ENCODE results near the gene TAF1D. TPM values are rescaled to one million over a fixed set of nuclear protein-coding genes. Genes with fewer than 3 reads are reported as not detected.
"Not testable (repeated sequence)": the region's sequence is repeated elsewhere in the genome, so short reads cannot be mapped to it uniquely, and the experiment has no call there.

TAF1D gene
- total RNA-seq, 1 donor from 2014 or later = 83.2 TPM

DNA sequence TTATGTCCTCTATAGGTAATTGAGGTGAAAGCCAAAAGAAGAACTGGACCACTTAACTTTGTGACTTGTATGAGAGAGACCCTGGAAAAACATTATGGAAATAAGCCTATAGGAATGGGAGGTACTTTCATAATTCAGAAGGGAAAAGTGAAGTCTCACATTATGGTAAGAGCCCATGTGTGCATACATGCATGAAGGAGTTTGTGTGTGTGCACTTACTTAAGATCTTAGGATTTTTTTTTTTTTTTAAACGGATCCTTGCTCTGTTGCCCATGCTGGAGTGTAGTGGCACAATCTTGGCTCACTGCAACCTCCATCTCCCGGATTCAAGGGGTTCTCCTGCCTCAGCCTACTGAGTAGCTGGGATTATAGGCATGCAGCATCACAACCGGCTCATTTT is 16.0 kb upstream of the TAF1D start:
- TF ChIP-seq, protein P1, sequence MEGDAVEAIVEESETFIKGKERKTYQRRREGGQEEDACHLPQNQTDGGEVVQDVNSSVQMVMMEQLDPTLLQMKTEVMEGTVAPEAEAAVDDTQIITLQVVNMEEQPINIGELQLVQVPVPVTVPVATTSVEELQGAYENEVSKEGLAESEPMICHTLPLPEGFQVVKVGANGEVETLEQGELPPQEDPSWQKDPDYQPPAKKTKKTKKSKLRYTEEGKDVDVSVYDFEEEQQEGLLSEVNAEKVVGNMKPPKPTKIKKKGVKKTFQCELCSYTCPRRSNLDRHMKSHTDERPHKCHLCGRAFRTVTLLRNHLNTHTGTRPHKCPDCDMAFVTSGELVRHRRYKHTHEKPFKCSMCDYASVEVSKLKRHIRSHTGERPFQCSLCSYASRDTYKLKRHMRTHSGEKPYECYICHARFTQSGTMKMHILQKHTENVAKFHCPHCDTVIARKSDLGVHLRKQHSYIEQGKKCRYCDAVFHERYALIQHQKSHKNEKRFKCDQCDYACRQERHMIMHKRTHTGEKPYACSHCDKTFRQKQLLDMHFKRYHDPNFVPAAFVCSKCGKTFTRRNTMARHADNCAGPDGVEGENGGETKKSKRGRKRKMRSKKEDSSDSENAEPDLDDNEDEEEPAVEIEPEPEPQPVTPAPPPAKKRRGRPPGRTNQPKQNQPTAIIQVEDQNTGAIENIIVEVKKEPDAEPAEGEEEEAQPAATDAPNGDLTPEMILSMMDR (IDR thresholded peaks at IDR 0.05) = no peak
- Histone ChIP-seq H3K9me3 (no peaks in the 10 kb centered on the region), H3K27me3 (ENCODE audit: low read depth) (no peaks in the 10 kb centered on the region), H3K4me3 (no peak overlapping the region), H3K4me1 (no peaks in the 10 kb centered on the region), H3K27ac (no peak overlapping the region), H3K36me3 (peaks cover 100% of the 10 kb centered on the region)
- ATAC-seq = no peak
- DNase-seq = no peak
- intact Hi-C loops (cut with DNase I) = no loop called here

DNA sequence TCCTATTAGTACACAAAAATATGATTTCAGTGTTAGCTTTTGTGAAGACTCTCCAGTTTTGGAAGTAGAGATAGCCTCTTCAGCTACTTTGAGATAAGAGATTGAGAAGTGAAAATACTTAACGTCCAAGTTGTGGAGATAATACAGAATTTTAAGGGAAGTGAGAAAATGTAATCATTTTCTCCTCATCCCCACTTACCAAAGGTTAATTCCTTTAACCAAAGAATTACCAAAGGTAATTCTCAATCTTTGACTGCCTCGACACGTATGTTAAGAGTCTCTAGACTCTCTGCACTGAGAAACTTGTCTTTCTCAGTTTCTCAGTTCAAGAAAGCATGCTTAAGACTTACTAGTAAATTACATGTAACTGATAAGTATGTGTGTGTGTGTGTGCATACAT is 15.5 kb upstream of the TAF1D start:
- Histone ChIP-seq H3K4me3 (no peak overlapping the region), H3K36me3 (peaks cover 96% of the 10 kb centered on the region), H3K9me3 (no peaks in the 10 kb centered on the region), H3K4me1 (no peaks in the 10 kb centered on the region), H3K27me3 (ENCODE audit: low read depth) (no peaks in the 10 kb centered on the region), H3K27ac (no peak overlapping the region)
- intact Hi-C loops (cut with DNase I) = no loop called here
- TF ChIP-seq, protein P1 (IDR thresholded peaks at IDR 0.05) = no peak
- ATAC-seq (no peak), DNase-seq (no peak)

DNA sequence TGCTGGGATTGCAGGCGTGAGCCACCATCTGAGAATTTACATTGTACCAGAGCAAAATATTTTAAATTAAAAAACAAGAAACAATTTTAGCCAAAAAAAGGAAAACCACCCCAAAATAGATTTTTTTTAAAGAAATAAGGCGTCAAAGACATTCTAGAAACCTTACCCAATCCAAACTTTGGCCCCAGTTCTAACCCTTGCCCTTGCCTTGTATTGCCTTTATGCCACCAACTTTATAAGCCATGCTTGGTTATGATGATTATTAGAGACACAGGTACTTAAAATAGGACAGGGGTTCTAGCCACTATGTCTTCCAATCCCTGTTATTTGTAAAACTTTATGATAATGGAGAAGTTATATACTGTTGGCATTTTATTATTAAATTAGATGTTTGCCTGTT is 11.9 kb upstream of the TAF1D start:
- Histone ChIP-seq H3K27me3 (ENCODE audit: low read depth) (no peaks in the 10 kb centered on the region), H3K27ac (no peak overlapping the region), H3K4me1 (no peaks in the 10 kb centered on the region), H3K4me3 (no peak overlapping the region), H3K36me3 (peaks cover 68% of the 10 kb centered on the region), H3K9me3 (no peaks in the 10 kb centered on the region)
- intact Hi-C loops (cut with DNase I) = no loop called here
- TF ChIP-seq, protein P1 (IDR thresholded peaks at IDR 0.05) = no peak
- DNase-seq = no peak
- no peak for ATAC-seq

DNA sequence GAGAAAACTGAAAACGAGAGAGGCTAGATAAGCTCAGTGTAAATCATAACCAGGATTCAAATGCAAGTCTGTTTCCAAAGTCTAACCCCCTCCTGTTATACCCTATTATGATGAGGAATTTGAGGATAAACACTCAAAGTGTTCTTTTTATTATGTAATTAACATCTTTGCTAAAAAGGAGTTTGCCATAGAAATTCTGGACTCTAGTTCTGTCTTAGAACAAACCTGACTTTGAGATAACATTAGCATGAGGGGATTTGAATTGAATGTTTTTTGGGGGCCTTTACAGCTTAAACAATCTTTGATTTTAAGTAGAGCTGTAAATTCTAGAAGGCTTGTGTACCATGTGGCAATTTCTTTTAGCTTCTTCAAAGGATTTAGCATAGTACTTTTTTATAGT is 9.7 kb upstream of the TAF1D start:
- no peak overlapping the region for H3K27ac ChIP-seq
- DNase-seq (no peak), ATAC-seq (no peak)
- intact Hi-C loops (cut with DNase I) = no loop called here
- H3K4me3 ChIP-seq = no peak overlapping the region
- H3K4me1 ChIP-seq = peaks cover 5% of the 10 kb centered on the region
- TF ChIP-seq, protein P1 (IDR thresholded peaks at IDR 0.05) = no peak
- peaks cover 45% of the 10 kb centered on the region for H3K36me3 ChIP-seq
- no peaks in the 10 kb centered on the region for H3K9me3 ChIP-seq
- H3K27me3 ChIP-seq (ENCODE audit: low read depth) = no peaks in the 10 kb centered on the region

DNA sequence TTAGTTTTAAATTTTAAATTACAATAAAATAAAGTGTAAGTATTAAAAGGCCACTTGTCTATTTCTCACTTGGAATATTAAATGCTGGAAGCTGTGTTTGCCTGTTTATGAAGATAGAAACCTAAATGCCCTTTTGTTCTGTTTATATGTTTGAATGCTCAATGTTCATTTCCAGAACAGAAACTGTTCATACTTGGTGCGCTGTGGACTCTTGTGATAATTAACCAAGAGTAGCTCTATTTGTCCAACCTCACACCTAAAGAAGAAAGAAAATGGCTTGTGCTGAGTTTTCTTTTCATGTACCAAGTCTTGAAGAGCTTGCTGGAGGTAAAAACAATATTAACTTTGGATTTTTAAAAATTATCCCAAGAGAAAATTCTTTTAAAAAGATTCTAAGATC is 5.8 kb upstream of the TAF1D start:
- no peak for ATAC-seq
- TF ChIP-seq, protein P1 (IDR thresholded peaks at IDR 0.05) = no peak
- Histone ChIP-seq H3K4me1 (peaks cover 18% of the 10 kb centered on the region), H3K36me3 (peaks cover 16% of the 10 kb centered on the region), H3K4me3 (no peak overlapping the region), H3K27ac (no peak overlapping the region), H3K9me3 (no peaks in the 10 kb centered on the region), H3K27me3 (ENCODE audit: low read depth) (no peaks in the 10 kb centered on the region)
- intact Hi-C loops (cut with DNase I) = no loop called here
- DNase-seq = no peak

DNA sequence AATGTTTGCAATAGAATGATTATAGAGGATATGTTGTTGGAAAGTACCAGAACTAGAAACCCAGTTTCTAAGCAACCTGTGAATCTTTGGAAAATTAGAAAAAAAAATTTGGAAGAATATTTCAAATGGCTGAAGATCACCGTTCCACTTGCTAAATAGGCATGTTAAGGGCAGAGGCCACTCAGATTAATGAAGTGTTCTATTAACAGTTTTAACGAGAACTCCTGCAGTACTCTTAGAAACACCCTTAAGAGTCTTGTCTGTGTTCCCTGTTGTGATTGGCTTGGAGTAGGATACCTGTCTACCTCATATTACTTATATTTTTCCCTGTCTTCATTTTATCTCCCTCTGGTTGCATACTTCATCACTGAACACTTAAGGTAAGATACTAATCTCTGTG is 4.8 kb upstream of the TAF1D start:
- H3K9me3 ChIP-seq = no peaks in the 10 kb centered on the region
- no peak for DNase-seq
- ATAC-seq = no peak
- H3K36me3 ChIP-seq = peaks cover 16% of the 10 kb centered on the region
- intact Hi-C loops (cut with DNase I) = no loop called here
- no peaks in the 10 kb centered on the region for H3K27me3 ChIP-seq (ENCODE audit: low read depth)
- H3K27ac ChIP-seq = no peak overlapping the region
- no peak overlapping the region for H3K4me3 ChIP-seq
- H3K4me1 ChIP-seq = peaks cover 20% of the 10 kb centered on the region
- TF ChIP-seq, protein P1 (IDR thresholded peaks at IDR 0.05) = no peak

DNA sequence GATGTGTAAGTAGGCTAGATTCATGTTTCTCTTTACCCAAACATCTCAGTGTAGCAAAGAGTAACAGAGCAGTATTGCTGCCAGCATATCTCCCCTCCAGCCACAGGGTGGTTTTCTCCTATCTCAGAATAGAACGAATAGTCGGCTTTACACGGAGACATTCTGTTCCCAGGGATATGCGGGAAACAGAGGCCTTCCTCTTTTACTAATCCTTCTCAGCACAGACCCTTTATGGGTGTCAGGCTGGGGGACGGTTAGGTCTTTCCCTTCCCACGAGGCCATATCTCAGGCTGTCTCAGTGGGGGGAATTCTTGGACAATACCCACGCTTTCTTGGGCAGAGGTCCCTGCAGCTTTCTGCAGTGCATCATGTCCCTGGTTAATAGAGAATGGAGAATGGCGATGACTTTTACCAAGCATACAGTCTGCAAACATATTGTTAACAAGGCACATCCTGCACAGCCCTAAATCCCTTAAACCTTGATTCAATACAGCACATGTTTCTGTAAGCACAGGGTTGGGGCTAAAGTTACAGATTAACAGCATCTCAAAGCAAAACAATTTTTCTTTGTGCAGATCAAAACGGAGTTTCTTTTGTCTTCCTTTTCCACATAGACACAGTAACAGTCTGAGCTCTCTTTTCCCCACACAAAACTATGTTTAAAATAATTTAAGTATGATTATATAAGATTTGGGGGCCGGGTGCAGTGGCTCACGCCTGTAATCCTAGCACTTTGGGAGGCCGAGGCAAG is 3.9 kb upstream of the TAF1D start:
- H3K4me1 ChIP-seq = peaks cover 24% of the 10 kb centered on the region
- H3K4me3 ChIP-seq = peak overlapping the region; percentile 2
- intact Hi-C loops (cut with DNase I); ATAC-seq; H3K9me3 ChIP-seq; H3K27ac ChIP-seq; H3K27me3 ChIP-seq (ENCODE audit: low read depth); DNase-seq: not testable (repeated sequence)
- peaks cover 15% of the 10 kb centered on the region for H3K36me3 ChIP-seq
